Liver (tissue), 3 donors: Measurements from ENCODE around the gene ENO4.

Source experiments
- CTCF ChIP-seq: fragments of 150-350 bp; IDR thresholded peaks from 2 replicates; pipeline ENCODE4 v1.5.1; 2017; ENCODE audit warnings: improper control_type of control experiment, low read depth, low read length; ENCODE audit not compliant: missing input control
- FOXA1 ChIP-seq: IDR thresholded peaks from 2 replicates; pipeline ENCODE4 v1.6.1; 2016; ENCODE audit warnings: antibody characterized with exemption
- GABPA ChIP-seq, 2 donors: IDR thresholded peaks in 1 of 2; conservative IDR thresholded peaks in 1 of 2; 2 replicates each; pipeline ENCODE4 v1.6.1; 2016; ENCODE audit warnings: antibody characterized with exemption in 2 of 2, mild to moderate bottlenecking in 1 of 2, moderate library complexity in 1 of 2
- JUND ChIP-seq, 2 donors: IDR thresholded peaks; 2 replicates each; pipeline ENCODE4 v1.6.1; 2016; ENCODE audit warnings: antibody characterized with exemption in 2 of 2
- RAD21 ChIP-seq, 2 donors: IDR thresholded peaks; 2 replicates each; pipeline ENCODE4 v1.6.1; 2016; ENCODE audit warnings: antibody characterized with exemption in 2 of 2, mild to moderate bottlenecking in 2 of 2
- REST ChIP-seq: IDR thresholded peaks from 2 replicates; pipeline ENCODE4 v1.6.1; 2016; ENCODE audit warnings: antibody characterized with exemption, mild to moderate bottlenecking
- RXRA ChIP-seq, 2 donors: IDR thresholded peaks; 2 replicates each; pipeline ENCODE4 v1.6.1; 2017 to 2018; ENCODE audit warnings: antibody characterized with exemption in 2 of 2, mild to moderate bottlenecking in 1 of 2
- SP1 ChIP-seq: IDR thresholded peaks from 2 replicates; pipeline ENCODE4 v1.6.1; 2018; ENCODE audit warnings: antibody characterized with exemption, mild to moderate bottlenecking
- YY1 ChIP-seq: IDR thresholded peaks from 2 replicates; pipeline ENCODE4 v1.6.1; 2016; ENCODE audit warnings: antibody characterized with exemption, mild to moderate bottlenecking
- donor health status: healthy.
- donor health status: healthy.

DNA sequence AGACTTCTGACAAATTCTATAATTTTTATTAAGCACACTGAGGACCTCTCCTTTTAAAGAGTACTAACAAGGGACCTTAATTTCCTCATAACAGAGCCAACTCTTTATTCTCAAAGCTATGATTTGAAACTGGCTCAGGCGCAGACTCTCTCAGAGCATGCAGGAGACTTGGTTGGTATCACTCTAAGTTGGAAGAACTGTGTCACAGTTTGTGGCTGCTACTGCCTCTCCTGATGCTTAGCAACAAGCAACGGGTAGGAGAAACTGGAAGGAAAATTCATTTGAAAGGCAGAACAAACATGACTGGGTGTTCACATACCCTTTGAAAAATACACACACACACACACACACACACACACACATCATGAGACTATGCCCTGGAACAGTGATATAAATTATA is 33.3 kb downstream of the ENO4 start:
- TF ChIP-seq CTCF (no peak), JUND (IDR thresholded peaks at IDR 0.05) (no peak), SP1 (no peak), RAD21 (IDR thresholded peaks at IDR 0.05) (no peak), GABPA (IDR thresholded peaks at IDR 0.05 in 1 of 2, conservative IDR thresholded peaks at IDR 0.05 in 1 of 2) (no peak), YY1 (no peak), RXRA (IDR thresholded peaks at IDR 0.05) (no peak), FOXA1 (no peak), REST (no peak)
